Measurements from ENCODE around the gene BEND3.

BEND3 gene

DNA sequence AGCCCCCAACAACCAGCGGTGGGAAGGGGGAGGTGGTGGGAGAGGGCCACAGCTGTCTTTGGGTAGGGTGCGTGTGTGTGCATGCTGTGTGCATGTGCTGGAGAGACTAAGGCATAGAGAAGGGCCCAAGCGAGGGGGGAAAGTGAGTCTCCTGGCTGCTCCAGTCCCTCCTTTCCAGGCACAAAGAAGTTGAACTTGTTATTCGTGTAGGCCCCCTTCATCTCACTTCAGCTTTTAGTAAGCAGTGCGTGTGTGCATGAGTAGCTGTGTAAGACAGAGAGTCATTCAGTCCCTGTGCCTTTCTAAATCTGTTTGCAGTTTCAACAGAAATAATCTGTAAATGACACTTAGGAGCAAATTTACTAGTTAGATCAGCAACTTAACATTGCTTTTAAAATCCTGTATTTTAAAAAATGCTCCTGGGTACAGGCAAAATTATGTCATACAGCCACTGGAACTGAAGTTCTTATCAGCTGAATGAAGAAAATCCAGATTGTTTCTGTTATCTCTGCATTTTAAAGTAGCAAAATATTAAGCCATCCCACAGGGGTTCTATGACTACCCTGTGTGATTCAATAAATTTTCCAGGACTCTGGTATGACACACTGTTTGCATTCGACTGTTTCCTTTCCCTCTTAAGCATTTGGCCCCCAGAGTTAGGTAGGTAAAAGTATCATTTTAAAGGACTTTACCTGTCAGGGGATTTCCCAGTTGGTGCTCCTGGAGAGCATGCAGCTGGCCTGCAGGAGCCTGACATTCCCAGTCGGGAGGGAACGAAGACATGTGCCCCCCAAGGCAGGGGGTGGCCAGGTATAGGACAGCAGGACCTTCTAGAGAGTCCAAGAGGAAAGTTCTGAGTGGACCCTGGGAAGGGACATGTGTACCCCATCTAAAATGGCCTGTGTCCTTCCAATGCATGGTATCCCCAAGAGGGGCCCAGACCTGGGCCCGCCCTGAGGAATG lies 48.3 kb downstream of the BEND3 start:
- no peak overlapping the region for H3K4me3 ChIP-seq (ENCODE audit: low read depth, low read length)
- DNase-seq (ENCODE audit: low read depth), result no peak
- TF ChIP-seq MYC (IDR thresholded peaks at IDR 0.05; ENCODE audit: low read depth, low read length) (no peak), MAX (IDR thresholded peaks at IDR 0.05; ENCODE audit: low read depth, low read length) (no peak), POLR2A (IDR thresholded peaks at IDR 0.05; ENCODE audit: extremely low read depth, insufficient read length) (no peak)
- TF ChIP-seq, protein P1, sequence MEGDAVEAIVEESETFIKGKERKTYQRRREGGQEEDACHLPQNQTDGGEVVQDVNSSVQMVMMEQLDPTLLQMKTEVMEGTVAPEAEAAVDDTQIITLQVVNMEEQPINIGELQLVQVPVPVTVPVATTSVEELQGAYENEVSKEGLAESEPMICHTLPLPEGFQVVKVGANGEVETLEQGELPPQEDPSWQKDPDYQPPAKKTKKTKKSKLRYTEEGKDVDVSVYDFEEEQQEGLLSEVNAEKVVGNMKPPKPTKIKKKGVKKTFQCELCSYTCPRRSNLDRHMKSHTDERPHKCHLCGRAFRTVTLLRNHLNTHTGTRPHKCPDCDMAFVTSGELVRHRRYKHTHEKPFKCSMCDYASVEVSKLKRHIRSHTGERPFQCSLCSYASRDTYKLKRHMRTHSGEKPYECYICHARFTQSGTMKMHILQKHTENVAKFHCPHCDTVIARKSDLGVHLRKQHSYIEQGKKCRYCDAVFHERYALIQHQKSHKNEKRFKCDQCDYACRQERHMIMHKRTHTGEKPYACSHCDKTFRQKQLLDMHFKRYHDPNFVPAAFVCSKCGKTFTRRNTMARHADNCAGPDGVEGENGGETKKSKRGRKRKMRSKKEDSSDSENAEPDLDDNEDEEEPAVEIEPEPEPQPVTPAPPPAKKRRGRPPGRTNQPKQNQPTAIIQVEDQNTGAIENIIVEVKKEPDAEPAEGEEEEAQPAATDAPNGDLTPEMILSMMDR (IDR thresholded peaks at IDR 0.05; ENCODE audit: low read depth, low read length), result no peak

DNA sequence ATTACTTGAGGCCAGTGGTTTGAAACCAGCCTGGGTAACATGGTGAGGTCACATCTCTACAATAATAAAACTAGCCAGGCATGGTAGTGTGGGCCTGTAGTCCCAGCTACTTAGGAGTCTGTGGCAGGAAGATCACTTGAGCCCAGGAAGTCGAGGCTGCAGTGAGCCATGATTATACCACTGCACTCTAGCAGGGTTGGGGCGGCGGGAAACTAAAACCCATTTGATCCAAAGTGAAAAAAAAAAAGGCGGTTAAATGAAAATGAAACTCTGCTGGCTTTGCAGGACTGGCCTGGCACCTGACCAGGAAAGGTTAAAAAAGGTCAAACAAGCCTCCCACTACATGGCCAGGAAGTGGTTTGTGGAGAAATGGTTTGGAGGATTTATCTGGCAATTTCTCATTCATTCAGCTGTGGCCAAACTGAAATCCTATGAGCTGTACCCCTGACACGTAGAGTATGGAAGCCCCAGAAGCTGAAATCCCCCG lies 50.7 kb downstream of the BEND3 start:
- peak; percentile 81 for DNase-seq (ENCODE audit: low read depth)
- no peak overlapping the region for H3K4me3 ChIP-seq (ENCODE audit: low read depth, low read length)
- TF ChIP-seq MAX (IDR thresholded peaks at IDR 0.05; ENCODE audit: low read depth, low read length), result no peak
- no peak for TF ChIP-seq POLR2A (IDR thresholded peaks at IDR 0.05; ENCODE audit: extremely low read depth, insufficient read length)
- no peak for TF ChIP-seq MYC (IDR thresholded peaks at IDR 0.05; ENCODE audit: low read depth, low read length)
- TF ChIP-seq, protein P1 (IDR thresholded peaks at IDR 0.05; ENCODE audit: low read depth, low read length), result no peak

GRCh38 chr6:107062691-107063090 lies 52.6 kb downstream of the BEND3 start:
- DNase-seq (ENCODE audit: low read depth), result peak; percentile 25
- no peak overlapping the region for H3K4me3 ChIP-seq (ENCODE audit: low read depth, low read length)
- TF ChIP-seq, protein P1 (IDR thresholded peaks at IDR 0.05; ENCODE audit: low read depth, low read length), result no peak
- no peak for TF ChIP-seq POLR2A (IDR thresholded peaks at IDR 0.05; ENCODE audit: extremely low read depth, insufficient read length)

DNA sequence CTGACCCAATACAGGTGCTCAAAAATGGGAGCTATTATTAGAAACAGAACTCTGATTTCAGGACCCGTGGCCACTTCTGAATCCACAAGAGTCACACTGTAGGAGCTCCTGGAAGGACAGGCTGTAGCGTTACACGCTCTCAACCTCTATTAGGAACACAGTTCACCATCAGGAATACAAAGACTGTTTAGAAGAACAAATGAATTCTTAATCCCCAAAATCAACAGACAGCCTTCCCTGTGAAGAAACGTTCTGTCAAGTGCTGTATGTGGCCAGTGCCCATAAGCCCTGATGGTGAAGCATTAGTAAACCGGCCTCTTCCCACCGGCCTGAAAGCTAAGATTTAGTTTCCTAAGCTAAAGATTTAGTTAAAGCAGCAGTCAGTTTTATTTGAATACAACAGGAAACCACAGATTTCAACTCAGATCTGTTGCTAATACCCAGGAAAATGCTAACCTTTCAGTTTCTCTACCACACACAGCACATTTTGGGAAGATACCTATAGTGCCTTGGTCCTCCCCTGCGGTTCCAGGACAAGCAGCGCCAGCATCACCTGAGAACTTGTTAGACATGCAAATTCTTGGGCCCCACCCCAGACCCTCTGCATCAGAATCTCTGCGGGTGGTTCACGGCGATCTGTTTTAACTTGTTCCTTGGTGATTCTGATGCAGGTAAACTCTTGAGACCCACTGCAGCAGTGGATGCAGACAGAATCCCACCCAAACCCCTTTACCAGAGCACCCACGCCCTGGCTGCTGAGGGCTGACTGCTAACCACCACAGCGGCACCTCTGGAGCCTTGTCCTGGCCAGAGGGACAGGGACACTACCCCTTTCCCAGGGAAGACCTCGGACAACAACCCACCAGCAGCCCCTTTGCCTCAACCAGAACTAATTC lies 53.9 kb downstream of the BEND3 start:
- DNase-seq (ENCODE audit: low read depth), result no peak
- TF ChIP-seq MAX (IDR thresholded peaks at IDR 0.05; ENCODE audit: low read depth, low read length), result no peak
- TF ChIP-seq, protein P1 (IDR thresholded peaks at IDR 0.05; ENCODE audit: low read depth, low read length), result no peak
- no peak for TF ChIP-seq MYC (IDR thresholded peaks at IDR 0.05; ENCODE audit: low read depth, low read length)
- TF ChIP-seq POLR2A (IDR thresholded peaks at IDR 0.05; ENCODE audit: extremely low read depth, insufficient read length), result no peak
- no peak overlapping the region for H3K4me3 ChIP-seq (ENCODE audit: low read depth, low read length)

GRCh38 chr6:107060704-107061103 lies 54.6 kb downstream of the BEND3 start:
- no peak for DNase-seq (ENCODE audit: low read depth)
- H3K4me3 ChIP-seq (ENCODE audit: low read depth, low read length), result no peak overlapping the region
- TF ChIP-seq POLR2A (IDR thresholded peaks at IDR 0.05; ENCODE audit: extremely low read depth, insufficient read length) (no peak), MYC (IDR thresholded peaks at IDR 0.05; ENCODE audit: low read depth, low read length) (no peak), MAX (IDR thresholded peaks at IDR 0.05; ENCODE audit: low read depth, low read length) (no peak)
